ENCODE measurements around the gene FNDC7. TPM values are rescaled to one million over a fixed set of nuclear protein-coding genes. Genes with fewer than 3 reads are reported as not detected.
"Not testable (repeated sequence)": the region's sequence is repeated elsewhere in the genome, so short reads cannot be mapped to it uniquely, and the experiment has no call there.

The FNDC7 gene, protein sequence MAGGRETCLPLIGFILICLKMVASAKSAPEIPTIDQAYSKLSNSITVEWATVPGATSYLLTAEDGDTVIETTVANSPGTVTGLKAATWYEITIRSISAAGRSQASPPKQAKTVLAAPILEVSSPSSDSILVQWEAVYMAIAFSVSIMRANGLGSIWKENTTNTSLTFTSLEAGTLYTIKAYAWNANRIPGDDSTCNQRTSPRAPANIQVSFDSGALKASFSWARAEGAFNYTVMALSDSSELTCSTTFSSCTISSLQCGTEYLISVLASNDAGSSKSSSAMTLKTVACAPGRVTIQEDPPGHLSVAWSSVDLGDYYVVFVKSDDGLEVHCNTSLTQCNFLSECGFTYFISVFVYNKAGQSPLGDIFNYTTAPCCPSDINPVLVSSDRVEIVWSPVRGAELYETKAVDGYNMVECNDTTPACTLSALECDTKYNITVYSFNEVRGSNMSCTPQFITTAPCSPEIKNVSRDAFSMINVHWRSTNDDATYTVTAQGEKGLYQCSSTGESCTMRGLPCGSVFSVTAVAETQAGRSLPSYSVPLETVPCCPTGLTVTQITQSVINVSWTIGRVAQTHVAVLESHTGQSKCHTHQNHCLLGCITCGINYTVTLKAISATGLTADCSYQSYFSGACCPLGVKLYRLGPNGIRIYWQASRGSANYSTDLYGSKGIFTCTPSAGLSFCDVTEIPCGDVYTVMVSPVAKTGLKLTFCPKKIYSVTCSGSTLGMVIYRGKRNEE
- not detected in 2 replicates for total RNA-seq (2014; rRNA removed; shearing (Covaris generic))
- polyA plus RNA-seq (2015; cell fraction: cytosol; rRNA removed), result not detected in 2 replicates
- polyA plus RNA-seq (2015; cell fraction: nucleus; rRNA removed), result 0.08 TPM in 1 of 2 replicates, not detected in the other

DNA sequence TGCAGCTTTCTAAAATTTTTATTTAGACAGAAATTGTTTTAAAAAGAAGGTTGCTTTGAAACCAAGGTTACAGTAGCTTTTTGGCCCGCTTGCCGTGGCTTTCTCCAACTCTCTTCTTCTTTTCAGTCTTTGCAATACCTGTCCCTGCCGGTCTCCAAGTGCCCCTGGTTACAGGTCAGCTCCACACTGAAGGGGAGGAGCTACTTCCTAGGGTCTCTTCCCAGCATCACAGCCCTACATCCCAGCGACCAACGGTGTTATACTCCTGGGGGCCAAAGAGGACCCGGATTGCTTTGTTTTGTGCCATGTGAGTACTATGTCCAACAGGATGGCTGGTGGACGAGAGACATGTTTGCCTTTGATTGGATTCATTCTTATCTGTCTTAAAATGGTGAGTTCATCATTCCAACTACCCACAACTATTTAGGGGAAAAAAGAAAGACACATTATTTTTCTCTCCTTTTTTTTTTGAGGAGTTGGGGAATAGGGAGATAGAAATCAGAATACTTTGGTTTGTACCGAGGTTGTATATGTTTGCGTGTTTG is at the start of gene FNDC7:
FNDC7 (plus strand) TSS at position 303 of the 545 bp plus-strand sequence; CDS start at position 329, 26 bp downstream.
- in situ Hi-C loops (cut with HindIII; ENCODE audit: low pct_unique_long_range_greater_than_20kb, low sequenced_read_pairs), result no loop called here
- no peak for DNase-seq (ENCODE audit: low read depth, low spot score)

GRCh38 chr1:108663074-108663473 is 49.6 kb upstream of the FNDC7 start:
- in situ Hi-C loops (cut with HindIII; ENCODE audit: low pct_unique_long_range_greater_than_20kb, low sequenced_read_pairs), result no loop called here
- no peak for DNase-seq (ENCODE audit: low read depth, low spot score)

DNA sequence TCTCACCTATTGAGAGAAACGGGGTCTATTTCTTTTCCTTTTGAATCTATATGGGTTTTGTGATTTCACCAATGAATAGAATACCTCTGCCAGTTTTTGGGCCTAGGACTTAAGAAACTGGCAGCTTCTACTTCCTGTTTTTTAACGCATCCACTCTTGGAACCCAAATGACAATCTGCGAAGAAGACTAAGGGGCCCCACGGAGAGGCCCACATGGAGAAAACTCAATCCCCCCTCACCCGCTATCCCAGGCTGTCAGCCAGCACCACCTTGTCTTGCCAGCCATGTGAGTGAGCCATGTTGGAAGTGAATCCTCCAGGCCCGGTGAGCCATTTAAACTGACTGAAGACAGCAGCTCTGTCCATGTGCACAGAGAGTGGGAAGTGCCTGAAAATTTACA is 48.2 kb upstream of the FNDC7 start:
- in situ Hi-C loops (cut with HindIII; ENCODE audit: low pct_unique_long_range_greater_than_20kb, low sequenced_read_pairs), result no loop called here
- no peak for DNase-seq (ENCODE audit: low read depth, low spot score)

GRCh38 chr1:108665067-108665466 is 47.6 kb upstream of the FNDC7 start:
- DNase-seq (ENCODE audit: low read depth, low spot score), result no peak
- in situ Hi-C loops (cut with HindIII; ENCODE audit: low pct_unique_long_range_greater_than_20kb, low sequenced_read_pairs), result no loop called here

GRCh38 chr1:108665771-108666170 is 46.9 kb upstream of the FNDC7 start:
- DNase-seq (ENCODE audit: low read depth, low spot score), result no peak
- in situ Hi-C loops (cut with HindIII; ENCODE audit: low pct_unique_long_range_greater_than_20kb, low sequenced_read_pairs), result no loop called here

GRCh38 chr1:108667422-108667821 is 45.3 kb upstream of the FNDC7 start:
- DNase-seq (ENCODE audit: low read depth, low spot score); in situ Hi-C loops (cut with HindIII; ENCODE audit: low pct_unique_long_range_greater_than_20kb, low sequenced_read_pairs): not testable (repeated sequence)

DNA sequence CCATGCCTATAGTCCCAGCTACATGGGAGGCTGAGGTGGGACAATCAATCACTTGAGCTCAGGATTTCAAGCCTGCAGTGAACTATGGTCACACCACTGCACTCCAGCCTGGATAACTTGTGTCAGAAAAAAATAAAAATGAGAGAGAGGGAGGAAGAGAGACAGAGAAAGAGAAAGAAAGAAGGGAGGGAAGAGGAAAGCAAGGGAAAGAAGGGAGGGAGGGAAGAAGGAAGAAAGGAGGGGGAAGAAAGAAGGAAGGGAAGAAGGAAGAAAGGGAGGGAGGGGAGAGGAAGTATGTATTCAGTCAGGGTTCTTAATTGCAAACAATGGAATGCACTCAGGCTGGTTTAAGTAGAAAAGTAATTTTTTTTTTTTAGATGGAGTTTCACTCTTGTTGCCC is 43.9 kb upstream of the FNDC7 start:
- in situ Hi-C loops (cut with HindIII; ENCODE audit: low pct_unique_long_range_greater_than_20kb, low sequenced_read_pairs), result no loop called here
- no peak for DNase-seq (ENCODE audit: low read depth, low spot score)

DNA sequence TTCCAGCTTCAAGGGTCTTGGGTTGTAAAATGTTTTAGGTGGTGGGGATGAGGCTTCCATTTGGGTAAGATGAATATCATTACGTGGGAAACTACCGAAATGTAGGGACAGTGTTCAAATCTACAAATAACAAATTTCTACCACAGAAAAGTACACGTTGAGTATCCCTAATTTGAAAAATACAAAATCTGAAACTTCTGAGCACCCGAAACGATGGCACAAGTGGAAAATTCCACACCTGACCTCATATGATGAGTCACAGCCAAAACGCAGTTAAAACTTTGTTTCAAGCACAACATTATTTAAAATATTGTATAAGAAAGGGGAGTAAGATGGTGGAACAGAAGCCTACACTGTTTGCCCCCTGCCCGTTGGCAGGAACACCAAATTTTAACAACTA is 43.0 kb upstream of the FNDC7 start:
- DNase-seq (ENCODE audit: low read depth, low spot score), result no peak
- in situ Hi-C loops (cut with HindIII; ENCODE audit: low pct_unique_long_range_greater_than_20kb, low sequenced_read_pairs), result no loop called here

- in situ Hi-C loops (cut with HindIII; ENCODE audit: low pct_unique_long_range_greater_than_20kb, low sequenced_read_pairs), result no loop called here
These were observed 42.5 kb upstream of the FNDC7 start for GRCh38 chr1:108670131-108670773.

GRCh38 chr1:108671143-108671542 is 41.6 kb upstream of the FNDC7 start:
- no peak for DNase-seq (ENCODE audit: low read depth, low spot score)
- in situ Hi-C loops (cut with HindIII; ENCODE audit: low pct_unique_long_range_greater_than_20kb, low sequenced_read_pairs), result no loop called here

More at GRCh38 chr1:108670131-108670773, 42.5 kb upstream of the FNDC7 start:
- no peak for DNase-seq (ENCODE audit: low read depth, low spot score)

- in situ Hi-C loops (cut with HindIII; ENCODE audit: low pct_unique_long_range_greater_than_20kb, low sequenced_read_pairs), result no loop called here
- DNase-seq (ENCODE audit: low read depth, low spot score), result no peak
These were observed 34.0 kb upstream of the FNDC7 start for GRCh38 chr1:108678706-108679105.

GRCh38 chr1:108679586-108680213 is 33.0 kb upstream of the FNDC7 start:
- DNase-seq (ENCODE audit: low read depth, low spot score), result peak; percentile 7
- in situ Hi-C loops (cut with HindIII; ENCODE audit: low pct_unique_long_range_greater_than_20kb, low sequenced_read_pairs), result no loop called here

DNA sequence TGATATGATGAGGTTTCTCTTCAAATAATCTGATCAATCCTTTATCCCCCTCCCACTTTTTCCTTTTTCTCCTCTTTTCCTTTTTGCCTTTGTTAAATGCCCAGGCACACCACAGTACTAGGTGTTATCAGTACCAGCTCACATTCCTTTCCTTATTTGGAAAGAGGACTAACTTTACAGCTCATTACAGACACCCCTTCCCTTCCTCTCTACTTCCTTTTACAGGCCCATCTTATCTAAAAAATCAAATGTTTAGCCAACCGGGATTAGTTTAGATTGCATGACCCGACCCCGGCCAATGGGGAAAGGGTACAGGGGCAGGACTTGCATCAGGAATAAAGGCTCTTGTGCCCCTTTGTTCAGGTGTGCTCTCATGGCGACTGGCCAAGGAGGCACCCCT is 31.0 kb upstream of the FNDC7 start:
- DNase-seq (ENCODE audit: low read depth, low spot score); in situ Hi-C loops (cut with HindIII; ENCODE audit: low pct_unique_long_range_greater_than_20kb, low sequenced_read_pairs): not testable (repeated sequence)

DNA sequence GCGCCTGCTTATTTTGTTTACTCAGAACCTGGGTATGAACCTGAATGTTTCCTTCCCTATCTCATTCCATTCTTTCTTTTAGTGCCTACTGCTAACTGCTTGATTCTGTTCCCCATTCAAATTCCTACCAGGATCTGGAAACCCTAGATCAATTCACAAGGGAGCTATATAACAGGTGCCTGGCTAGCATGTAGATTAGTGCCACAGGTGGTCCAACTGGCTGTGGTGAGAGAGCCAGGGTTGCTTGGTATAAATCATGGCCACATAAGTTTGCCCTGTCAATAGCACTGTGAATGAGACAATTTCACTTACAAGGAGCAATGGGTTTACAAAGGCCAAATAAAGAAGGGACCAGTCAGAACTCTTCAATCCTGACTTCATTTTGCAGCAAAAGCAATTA is 27.2 kb upstream of the FNDC7 start:
- in situ Hi-C loops (cut with HindIII; ENCODE audit: low pct_unique_long_range_greater_than_20kb, low sequenced_read_pairs), result no loop called here
- no peak for DNase-seq (ENCODE audit: low read depth, low spot score)

DNA sequence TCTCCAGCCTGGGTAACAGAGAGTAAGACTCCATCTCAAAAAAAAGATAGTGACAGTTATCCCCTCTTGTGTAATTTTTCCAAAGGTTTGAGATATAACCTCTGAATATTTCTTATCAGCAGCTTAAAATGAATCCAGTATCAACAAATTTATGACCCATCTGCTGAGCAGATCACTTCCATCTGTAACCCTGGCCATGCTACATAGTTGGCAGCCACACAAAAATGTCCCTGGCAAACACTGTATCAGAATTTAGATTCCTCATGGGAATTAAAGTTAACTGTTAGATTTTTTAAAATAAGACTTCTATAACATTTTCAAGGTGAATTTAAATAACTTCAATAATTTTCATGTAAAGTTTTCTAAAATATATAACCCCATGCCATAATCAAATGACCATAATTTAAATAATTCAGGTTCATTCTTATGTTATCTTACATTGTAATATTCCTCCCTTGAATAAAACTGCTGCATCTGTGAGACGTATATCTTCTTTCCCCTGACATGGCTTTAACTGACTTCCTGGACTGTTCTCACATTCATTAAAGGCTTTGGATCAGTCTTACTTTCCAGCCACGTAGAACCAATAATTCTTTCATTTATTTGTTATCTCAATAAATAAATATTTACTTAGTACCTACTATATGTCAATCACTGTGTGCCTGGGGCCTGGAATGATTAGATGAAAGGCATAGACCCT is 25.9 kb upstream of the FNDC7 start:
- no peak for DNase-seq (ENCODE audit: low read depth, low spot score)

GRCh38 chr1:108691128-108691941 is 21.4 kb upstream of the FNDC7 start:
- in situ Hi-C loops (cut with HindIII; ENCODE audit: low pct_unique_long_range_greater_than_20kb, low sequenced_read_pairs), result no loop called here
- DNase-seq (ENCODE audit: low read depth, low spot score), result no peak

More for the DNA sequence above, 25.9 kb upstream of the FNDC7 start:
- in situ Hi-C loops (cut with HindIII; ENCODE audit: low pct_unique_long_range_greater_than_20kb, low sequenced_read_pairs), result no loop called here
